ENCODE results near the gene DAGLA. TPM values are rescaled to one million over a fixed set of nuclear protein-coding genes. Genes with fewer than 3 reads are reported as not detected.
A peak's percentile ranks its signal among the peaks of the same experiment; 100 is the strongest.

Gene DAGLA
- total and polyA plus RNA-seq, 7 donors = 0.57 to 5.1 (median 2.1) TPM

GRCh38 chr11:61693922-61694601 is 13.9 kb downstream of the DAGLA start:
- Histone ChIP-seq H3K4me3 (no peak overlapping the region), H3K36me3 (ENCODE audit: insufficient read depth in 1 of 2, low read depth in 1 of 2) (no peaks in the 10 kb centered on the region), H3K9me3 (no peaks in the 10 kb centered on the region), H3K27ac (peak overlapping the region; percentile 87), H3K27me3 (ENCODE audit: insufficient read depth in 3 of 3, low read length in 2 of 3) (no peaks in the 10 kb centered on the region), H3K4me1 (peaks cover 71% of the 10 kb centered on the region)
- WGBS, 3 donors = 56 to 80% (median 64%) methylated on average over 11 of the region's 11 CpGs
- DNase-seq (no peak), ATAC-seq (no peak)
- no peak for TF ChIP-seq CTCF (IDR thresholded peaks at IDR 0.05)
- intact Hi-C loops (cut with DNase I) = no loop called here

- intact Hi-C loops (cut with DNase I) = no loop called here
- ATAC-seq (no peak), DNase-seq (no peak)
- H3K36me3 ChIP-seq (ENCODE audit: insufficient read depth in 1 of 2, low read depth in 1 of 2) = no peaks in the 10 kb centered on the region
- H3K27me3 ChIP-seq (ENCODE audit: insufficient read depth in 3 of 3, low read length in 2 of 3) = no peaks in the 10 kb centered on the region
- TF ChIP-seq CTCF (IDR thresholded peaks at IDR 0.05) = no peak
- peaks cover 71% of the 10 kb centered on the region for H3K4me1 ChIP-seq
- 61 to 75% (median 65%) methylated on average over 7 of the region's 7 CpGs for WGBS, 3 donors
- H3K4me3 ChIP-seq = no peak overlapping the region
- no peaks in the 10 kb centered on the region for H3K9me3 ChIP-seq
- H3K27ac ChIP-seq = peak overlapping the region; percentile 87
Observed at GRCh38 chr11:61694602-61694939, 14.4 kb downstream of the DAGLA start.

DNA sequence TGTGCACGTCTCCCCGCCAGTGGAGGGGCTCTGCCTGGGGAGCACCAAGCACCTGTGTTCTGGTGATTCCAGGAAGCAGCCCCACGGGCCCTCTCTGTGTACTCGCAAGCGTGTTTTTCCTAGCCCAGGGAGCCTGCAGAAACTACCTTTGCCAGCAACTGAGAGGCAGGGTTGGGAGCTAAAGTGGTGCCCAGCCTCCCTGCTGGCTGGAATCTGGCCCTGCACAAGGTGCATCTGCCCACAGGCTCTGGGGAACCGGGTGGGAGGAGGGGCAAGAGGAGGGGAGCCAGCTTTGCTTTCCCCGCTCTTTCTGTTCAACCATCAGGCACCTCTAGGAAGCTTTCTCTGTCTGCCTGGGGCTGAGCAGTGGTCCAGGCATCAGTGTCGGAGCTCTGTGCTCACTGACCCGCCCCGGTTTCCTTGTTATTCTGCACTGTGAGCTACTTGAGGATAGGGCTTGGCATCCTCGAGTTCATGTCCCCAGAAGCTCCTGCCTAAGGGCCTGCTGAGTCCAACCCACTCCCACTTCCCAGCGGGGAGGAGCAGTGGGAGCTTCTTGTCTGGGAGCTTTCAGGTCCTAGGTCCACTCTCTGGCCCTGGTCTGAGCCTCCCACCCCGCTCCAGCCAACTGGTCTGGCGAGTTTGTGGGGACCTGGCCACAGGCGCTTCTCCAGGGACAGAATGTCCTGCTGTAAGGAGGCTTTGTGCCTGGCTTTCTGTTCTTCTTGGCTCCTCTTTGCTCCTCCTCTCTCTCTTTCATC is 14.9 kb downstream of the DAGLA start:
- H3K27me3 ChIP-seq (ENCODE audit: insufficient read depth in 3 of 3, low read length in 2 of 3) = no peaks in the 10 kb centered on the region
- intact Hi-C loops (cut with DNase I) = no loop called here

GRCh38 chr11:61695917-61696316 is 15.7 kb downstream of the DAGLA start:
- TF ChIP-seq CTCF (IDR thresholded peaks at IDR 0.05) = peak; percentile 10
- H3K27ac ChIP-seq = peak overlapping the region; percentile 87
- peaks cover 79% of the 10 kb centered on the region for H3K4me1 ChIP-seq
- H3K4me3 ChIP-seq = peak overlapping the region; percentile 39
- ATAC-seq (peak; percentile 57 to 78 (median 71)), DNase-seq (peak; percentile 86 to 92)
- WGBS, 3 donors = 13 to 27% (median 18%) methylated on average over 14 to 17 of the region's 17 CpGs
- H3K27me3 ChIP-seq (ENCODE audit: insufficient read depth in 3 of 3, low read length in 2 of 3) = no peaks in the 10 kb centered on the region
- H3K36me3 ChIP-seq (ENCODE audit: insufficient read depth in 1 of 2, low read depth in 1 of 2) = no peaks in the 10 kb centered on the region
- no peaks in the 10 kb centered on the region for H3K9me3 ChIP-seq
- intact Hi-C loops (cut with DNase I) = no loop called here

More for the DNA sequence above, 14.9 kb downstream of the DAGLA start:
- Histone ChIP-seq H3K27ac (peak overlapping the region; percentile 87), H3K9me3 (no peaks in the 10 kb centered on the region), H3K4me1 (peaks cover 77% of the 10 kb centered on the region), H3K36me3 (ENCODE audit: insufficient read depth in 1 of 2, low read depth in 1 of 2) (no peaks in the 10 kb centered on the region), H3K4me3 (peak overlapping the region; percentile 39)
- peak; percentile 75 to 91 for DNase-seq
- peak; percentile 40 for TF ChIP-seq CTCF (IDR thresholded peaks at IDR 0.05)
- WGBS, 3 donors = 22 to 36% (median 24%) methylated on average over 15 of the region's 15 CpGs
- peak; percentile 38 to 71 (median 52) for ATAC-seq
